HG02870 (cell line): Measurements from ENCODE around the gene PLBD2.
"Not testable (repeated sequence)": the region's sequence is repeated elsewhere in the genome, so short reads cannot be mapped to it uniquely, and the experiment has no call there.

Experiments used
- ATAC-seq: cut with Tn5 transposase; IDR thresholded peaks from one replicate; pipeline ENCODE4 v1.9.1; 2021; ENCODE audit warnings: mild to moderate bottlenecking, moderate library complexity; ENCODE audit not compliant: unreplicated experiment

PLBD2 gene

GRCh38 chr12:113333877-113334785, 24.3 kb upstream of the PLBD2 start:
- no peak for ATAC-seq

- peak; percentile 91 for ATAC-seq
These were observed 23.4 kb upstream of the PLBD2 start, which contains the start of gene SLC8B1 for GRCh38 chr12:113334786-113335539. Gene SLC8B1 (minus strand): TSS chr12:113335109. CDS start chr12:113332878, 2,231 bp downstream.

- ATAC-seq, result no peak
These were observed 18.8 kb upstream of the PLBD2 start for GRCh38 chr12:113339540-113339939.

GRCh38 chr12:113340061-113340460, 18.3 kb upstream of the PLBD2 start:
- ATAC-seq, result no peak

GRCh38 chr12:113341535-113341934, 16.9 kb upstream of the PLBD2 start:
- ATAC-seq, result no peak

GRCh38 chr12:113345318-113345717, 13.1 kb upstream of the PLBD2 start:
- ATAC-seq, result no peak

GRCh38 chr12:113346353-113346752, 12.0 kb upstream of the PLBD2 start:
- ATAC-seq, result no peak

- no peak for ATAC-seq
These were observed 11.3 kb upstream of the PLBD2 start for GRCh38 chr12:113347107-113347506.

- ATAC-seq, result no peak
These were observed 10.5 kb upstream of the PLBD2 start for GRCh38 chr12:113347892-113348291.

- no peak for ATAC-seq
These were observed 9.4 kb upstream of the PLBD2 start for GRCh38 chr12:113348849-113349536.

- ATAC-seq, result no peak
These were observed 7.3 kb upstream of the PLBD2 start for GRCh38 chr12:113351089-113351488.

GRCh38 chr12:113354192-113354591, 4.2 kb upstream of the PLBD2 start:
- ATAC-seq, result not testable (repeated sequence)

GRCh38 chr12:113359133-113359938, 949 bp downstream of the PLBD2 start:
- peak; percentile 1 for ATAC-seq

GRCh38 chr12:113359939-113360748, 1.8 kb downstream of the PLBD2 start:
- no peak for ATAC-seq

GRCh38 chr12:113361574-113362370, 3.4 kb downstream of the PLBD2 start:
- no peak for ATAC-seq

- no peak for ATAC-seq
These were observed 6.3 kb downstream of the PLBD2 start for GRCh38 chr12:113364698-113365097.

GRCh38 chr12:113365639-113366395, 7.4 kb downstream of the PLBD2 start:
- ATAC-seq, result no peak

GRCh38 chr12:113366827-113367226, 8.4 kb downstream of the PLBD2 start:
- no peak for ATAC-seq
